Skeletal muscle tissue (tissue), 4 donors: ENCODE data around the gene ATXN1. TPM values are rescaled to one million over a fixed set of nuclear protein-coding genes. Genes with fewer than 3 reads are reported as not detected.

Source experiments
- H3K27ac ChIP-seq: one replicate; pipeline ENCODE4 v1.7.0; 2013; ENCODE audit warnings: mild to moderate bottlenecking, low read depth, low read length, inconsistent platforms
- H3K27me3 ChIP-seq, 3 donors: one replicate each; pipeline ENCODE4 v1.7.0; 2013; ENCODE audit warnings: low read length in 3 of 3; ENCODE audit not compliant: control insufficient read depth in 3 of 3, insufficient read depth in 3 of 3
- H3K36me3 ChIP-seq, 3 donors: one replicate each; pipeline ENCODE4 v1.7.0; 2013; ENCODE audit warnings: low read length in 3 of 3; ENCODE audit not compliant: control insufficient read depth in 3 of 3, insufficient read depth in 3 of 3
- H3K4me1 ChIP-seq, 3 donors: one replicate each; pipeline ENCODE4 v1.7.0; 2013; ENCODE audit warnings: low read length in 3 of 3, mild to moderate bottlenecking in 3 of 3; ENCODE audit not compliant: control insufficient read depth in 3 of 3, insufficient read depth in 3 of 3
- H3K4me3 ChIP-seq, 3 donors: one replicate each; pipeline ENCODE4 v1.7.0; 2013; ENCODE audit warnings: low read length in 3 of 3
- H3K9ac ChIP-seq, 3 donors: one replicate each; pipeline ENCODE4 v1.7.0; 2013; ENCODE audit warnings: low read length in 3 of 3, mild to moderate bottlenecking in 3 of 3, moderate library complexity in 2 of 3, low read depth in 1 of 3
- H3K9me3 ChIP-seq, 3 donors: one replicate each; pipeline ENCODE4 v1.7.0; 2013; ENCODE audit warnings: low read length in 3 of 3; ENCODE audit not compliant: control insufficient read depth in 3 of 3
- total RNA-seq: library from RNA; depleted of rRNA; stranded (reverse); fragments of >200 nt; gene quantifications from one replicate; pipeline ENCODE4 v1.2.3, GENCODE V29; 2014
- donor health status: Osteomylitis.

Gene ATXN1
- total RNA-seq, 1 donor from 2014 or later, result 30.8 TPM

DNA sequence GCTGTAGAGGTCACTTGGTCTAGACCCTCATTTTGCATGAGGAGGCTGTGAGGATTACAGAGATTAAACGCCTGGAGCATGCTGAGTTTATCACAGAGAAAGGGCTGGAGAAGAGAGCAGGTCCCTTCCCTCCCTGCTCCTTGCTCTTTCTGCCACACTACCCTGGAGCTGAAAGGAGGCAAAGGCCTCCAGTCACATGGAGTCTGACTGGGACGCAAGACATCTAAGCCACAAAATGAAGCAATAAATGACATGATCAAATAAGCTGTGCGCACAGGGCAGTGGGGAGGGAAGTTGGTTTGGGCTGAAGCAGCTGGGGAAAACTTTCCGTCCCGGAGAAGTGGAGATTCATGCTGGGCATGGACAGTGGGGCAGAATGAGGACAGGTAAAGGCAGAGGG is 33.3 kb downstream of the ATXN1 start:
- H3K9ac ChIP-seq, result no peak overlapping the region
- no peaks in the 10 kb centered on the region for H3K36me3 ChIP-seq
- H3K27me3 ChIP-seq, result no peaks in the 10 kb centered on the region
- no peaks in the 10 kb centered on the region for H3K9me3 ChIP-seq
- no peak overlapping the region for H3K4me3 ChIP-seq
- no peak overlapping the region for H3K27ac ChIP-seq
- peaks cover 17 to 43% (median 19%) of the 10 kb centered on the region in 3 donors for H3K4me1 ChIP-seq

DNA sequence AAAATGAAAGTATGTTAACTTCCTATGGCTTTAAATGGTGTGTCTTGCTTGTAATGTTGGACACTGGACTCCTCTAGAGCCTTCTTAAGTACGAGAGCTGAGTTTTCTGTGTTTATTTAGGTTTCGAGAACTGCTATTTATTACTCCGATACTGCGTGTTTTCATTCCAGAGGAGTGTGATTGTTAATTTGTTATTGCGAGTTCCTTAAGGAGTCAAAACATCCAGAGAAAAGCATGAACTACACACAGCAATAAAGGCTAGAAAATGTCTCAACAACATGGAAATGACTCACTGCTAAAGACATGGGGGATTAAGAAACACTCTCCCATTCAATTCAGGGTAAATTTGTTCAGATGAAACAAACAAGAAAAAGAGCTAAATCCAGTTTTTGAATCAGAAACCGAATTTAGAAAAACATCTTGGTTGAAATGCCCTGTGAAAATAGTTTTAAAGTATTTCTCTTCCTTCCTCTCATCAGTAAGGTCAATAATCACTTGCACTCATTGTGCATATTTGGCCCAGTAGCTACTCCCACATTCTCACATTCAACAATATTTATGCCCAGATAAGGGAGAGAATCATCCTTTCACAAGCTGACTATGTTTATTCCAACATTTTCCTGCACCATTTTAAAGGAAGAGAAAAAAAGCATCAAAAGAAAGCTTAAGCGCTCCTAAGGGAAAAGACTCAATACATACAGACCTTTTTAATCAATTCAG is 36.0 kb downstream of the ATXN1 start:
- peak overlapping the region; percentile 37 for H3K27ac ChIP-seq
- H3K9ac ChIP-seq, result peak overlapping the region in 1 of 3 donors; percentile 15
- H3K27me3 ChIP-seq, result no peaks in the 10 kb centered on the region
- H3K4me1 ChIP-seq, result peaks cover 14 to 35% (median 22%) of the 10 kb centered on the region in 3 donors
- no peaks in the 10 kb centered on the region for H3K9me3 ChIP-seq
- H3K36me3 ChIP-seq, result no peaks in the 10 kb centered on the region
- H3K4me3 ChIP-seq, result no peak overlapping the region

DNA sequence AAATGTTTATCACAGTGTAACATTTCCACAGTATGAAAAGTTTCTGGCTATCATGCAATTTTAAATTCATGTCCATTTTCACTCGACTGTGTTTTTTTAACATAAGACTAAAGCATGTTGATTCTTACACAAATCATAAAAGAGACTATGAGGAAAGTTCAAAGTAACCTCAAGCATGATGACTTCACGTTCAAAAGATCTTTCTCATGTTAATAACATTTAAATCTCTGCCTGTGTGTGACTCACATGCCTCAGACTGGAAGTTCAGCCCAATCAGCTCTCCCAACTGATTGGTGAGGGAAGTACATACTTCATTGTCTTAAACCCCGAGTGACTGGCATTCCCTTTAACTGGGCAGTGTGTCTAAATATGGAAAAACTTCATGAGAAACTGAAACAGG is 37.4 kb downstream of the ATXN1 start:
- H3K4me1 ChIP-seq, result peaks cover 19 to 35% (median 22%) of the 10 kb centered on the region in 3 donors
- H3K9me3 ChIP-seq, result no peaks in the 10 kb centered on the region
- H3K27ac ChIP-seq, result no peak overlapping the region
- no peaks in the 10 kb centered on the region for H3K36me3 ChIP-seq
- no peak overlapping the region for H3K9ac ChIP-seq
- H3K4me3 ChIP-seq, result no peak overlapping the region
- H3K27me3 ChIP-seq, result no peaks in the 10 kb centered on the region

DNA sequence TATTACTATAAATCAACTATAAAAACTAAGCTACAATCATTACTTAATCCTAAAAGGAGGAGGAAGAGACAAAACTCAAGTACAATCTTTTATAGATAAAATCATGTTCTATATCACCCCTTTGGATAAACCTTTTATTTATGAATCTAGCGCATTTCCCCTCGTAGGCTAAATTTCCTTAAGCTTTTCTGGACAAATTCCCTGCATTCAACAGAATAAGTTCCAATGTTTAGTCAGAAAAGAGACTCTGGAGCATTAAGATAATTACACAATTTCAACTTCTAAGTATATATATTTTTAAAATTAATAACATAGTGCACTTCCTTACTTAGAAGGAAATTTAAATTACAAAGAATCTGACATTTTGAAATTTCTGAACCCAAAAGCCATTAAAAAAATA is 37.9 kb downstream of the ATXN1 start:
- Histone ChIP-seq H3K27me3 (no peaks in the 10 kb centered on the region), H3K4me1 (peaks cover 21 to 37% (median 25%) of the 10 kb centered on the region in 3 donors), H3K9ac (no peak overlapping the region), H3K4me3 (no peak overlapping the region), H3K9me3 (no peaks in the 10 kb centered on the region), H3K27ac (no peak overlapping the region), H3K36me3 (no peaks in the 10 kb centered on the region)

DNA sequence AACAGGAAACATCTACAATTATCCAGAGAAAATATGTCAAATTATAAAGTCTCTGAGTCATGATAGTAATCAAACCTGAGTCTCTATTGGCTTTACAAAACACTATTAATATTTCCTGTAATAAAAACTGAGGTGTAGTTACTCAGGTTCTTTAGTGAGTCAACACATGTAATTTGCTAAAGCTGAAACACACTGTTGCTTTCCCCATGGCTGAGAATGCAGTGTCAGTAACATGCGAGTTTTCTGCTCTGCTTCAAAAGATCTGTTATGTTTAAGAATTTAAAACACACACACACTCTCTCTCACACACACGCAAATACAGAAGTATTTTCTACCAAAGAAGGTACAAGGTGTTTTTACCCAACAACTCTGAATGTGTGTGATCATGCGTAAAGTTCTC is 38.6 kb downstream of the ATXN1 start:
- Histone ChIP-seq H3K9me3 (no peaks in the 10 kb centered on the region), H3K36me3 (no peaks in the 10 kb centered on the region), H3K27ac (no peak overlapping the region), H3K9ac (no peak overlapping the region), H3K4me3 (no peak overlapping the region), H3K4me1 (peaks cover 29 to 37% (median 31%) of the 10 kb centered on the region in 3 donors), H3K27me3 (no peaks in the 10 kb centered on the region)

DNA sequence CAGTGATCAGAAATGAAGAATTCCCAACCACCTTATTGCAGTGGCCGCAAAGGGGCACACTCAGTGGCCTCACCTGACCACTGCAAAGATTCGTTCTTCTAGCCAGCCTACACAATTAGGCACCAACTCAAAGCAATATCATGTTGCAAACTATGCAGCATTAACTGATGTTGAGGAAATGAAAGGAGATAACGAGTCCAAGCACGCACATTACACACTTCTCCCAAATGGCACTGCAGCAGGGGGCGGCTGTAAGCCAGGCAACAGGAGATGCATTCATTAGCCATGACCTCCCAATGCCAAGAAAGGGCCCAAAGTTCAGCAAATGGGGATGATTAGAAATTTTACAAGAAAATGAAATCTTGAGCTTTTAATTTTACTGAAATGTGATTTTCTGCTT is 39.3 kb downstream of the ATXN1 start:
- peaks cover 31 to 43% (median 35%) of the 10 kb centered on the region in 3 donors for H3K4me1 ChIP-seq
- no peak overlapping the region for H3K4me3 ChIP-seq
- H3K36me3 ChIP-seq, result no peaks in the 10 kb centered on the region
- H3K27ac ChIP-seq, result no peak overlapping the region
- H3K27me3 ChIP-seq, result no peaks in the 10 kb centered on the region
- H3K9ac ChIP-seq, result no peak overlapping the region
- no peaks in the 10 kb centered on the region for H3K9me3 ChIP-seq

DNA sequence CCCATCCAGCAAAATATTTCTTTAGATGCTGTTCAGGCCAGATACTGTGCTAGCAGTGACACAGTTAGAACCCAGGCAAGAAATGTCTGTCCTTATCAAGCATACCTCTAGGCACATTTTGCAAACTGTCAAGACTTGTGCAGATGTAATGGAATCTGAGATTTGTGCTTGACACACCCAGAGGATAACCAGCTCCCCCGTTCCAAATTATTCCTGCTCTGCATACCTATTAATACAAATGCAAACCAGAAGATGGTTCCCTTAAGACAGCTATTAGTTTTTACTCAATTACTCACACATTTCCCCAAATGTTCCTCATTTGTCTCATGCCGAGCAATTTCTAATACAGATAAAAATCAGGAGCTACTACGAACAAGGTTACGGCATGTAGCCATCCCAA is 40.4 kb downstream of the ATXN1 start:
- Histone ChIP-seq H3K9ac (no peak overlapping the region), H3K27me3 (no peaks in the 10 kb centered on the region), H3K4me1 (peaks cover 31 to 45% (median 35%) of the 10 kb centered on the region in 3 donors), H3K4me3 (no peak overlapping the region), H3K36me3 (no peaks in the 10 kb centered on the region), H3K9me3 (no peaks in the 10 kb centered on the region), H3K27ac (no peak overlapping the region)

DNA sequence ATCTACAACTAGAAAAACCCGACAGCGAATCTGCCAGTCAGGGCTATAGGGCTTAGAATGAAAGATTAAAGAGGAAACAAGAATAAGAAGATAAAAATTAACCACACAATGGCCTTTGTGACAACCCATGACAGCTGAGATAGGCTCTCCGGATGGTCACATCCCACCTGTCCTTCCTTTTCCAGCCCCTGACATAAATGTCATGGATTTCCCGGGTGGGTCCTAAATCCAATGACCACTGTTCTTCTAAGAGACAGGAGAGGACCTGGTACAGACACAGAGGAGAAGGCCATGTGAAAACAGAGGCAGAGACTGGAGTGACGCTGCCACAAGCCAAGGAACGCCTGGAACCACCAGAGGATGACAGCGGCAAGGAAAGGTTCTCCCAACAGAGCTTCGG is 41.8 kb downstream of the ATXN1 start:
- Histone ChIP-seq H3K27me3 (no peaks in the 10 kb centered on the region), H3K36me3 (no peaks in the 10 kb centered on the region), H3K4me3 (no peak overlapping the region), H3K9ac (no peak overlapping the region), H3K4me1 (peaks cover 28 to 35% (median 33%) of the 10 kb centered on the region in 3 donors), H3K27ac (no peak overlapping the region), H3K9me3 (no peaks in the 10 kb centered on the region)

DNA sequence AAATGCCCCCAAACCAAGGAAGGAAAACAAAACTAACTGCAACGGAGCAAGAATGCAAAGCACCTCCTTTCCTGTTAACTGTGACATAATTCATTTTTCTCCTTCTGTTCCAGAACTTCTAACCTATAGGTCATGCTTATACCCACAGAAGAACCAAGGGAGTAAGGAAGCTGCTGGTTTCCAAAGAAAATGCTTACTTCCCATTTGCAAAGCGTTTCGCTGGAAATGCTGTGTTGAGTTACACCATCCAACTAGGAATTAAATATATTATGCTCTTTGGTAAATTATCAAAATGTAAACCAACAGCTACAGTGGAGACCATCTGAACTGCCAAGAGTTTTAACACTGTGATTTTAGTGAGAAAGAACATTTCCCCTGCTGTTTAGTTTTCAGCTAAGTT is 42.9 kb downstream of the ATXN1 start:
- no peaks in the 10 kb centered on the region for H3K9me3 ChIP-seq
- no peak overlapping the region for H3K4me3 ChIP-seq
- no peaks in the 10 kb centered on the region for H3K27me3 ChIP-seq
- no peak overlapping the region for H3K9ac ChIP-seq
- peaks cover 25 to 31% (median 29%) of the 10 kb centered on the region in 3 donors for H3K4me1 ChIP-seq
- no peaks in the 10 kb centered on the region for H3K36me3 ChIP-seq
- no peak overlapping the region for H3K27ac ChIP-seq

DNA sequence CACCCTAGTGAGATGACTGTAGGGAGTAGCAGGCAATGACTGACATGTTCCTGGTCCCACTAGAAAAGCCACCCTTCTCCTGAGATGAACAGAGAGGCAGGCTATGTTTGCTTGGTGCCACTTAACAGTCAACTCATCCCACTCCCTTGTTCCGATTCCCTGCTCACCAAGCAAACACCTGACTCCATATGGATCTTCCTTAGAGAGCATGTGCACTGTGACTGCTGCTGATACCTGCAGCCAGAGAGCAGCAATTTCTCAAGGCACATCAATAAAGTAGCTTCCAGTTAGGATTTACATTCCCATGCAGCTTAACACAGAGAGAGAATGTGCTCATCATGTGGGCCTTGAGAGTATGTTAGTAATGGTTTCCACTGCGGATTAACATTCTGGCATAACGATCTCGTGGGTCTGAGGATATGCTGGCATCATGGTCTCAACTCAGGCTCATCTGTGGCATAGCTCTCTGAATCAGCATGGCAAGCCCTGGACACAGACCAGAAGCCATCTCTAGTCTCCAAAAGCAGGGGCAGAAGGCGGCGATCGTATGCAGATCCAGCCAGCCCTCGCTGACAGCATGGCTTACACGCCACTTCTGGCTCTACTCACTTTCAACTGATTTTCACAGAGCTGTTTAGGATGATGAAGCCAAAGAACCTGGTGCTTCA is 43.9 kb downstream of the ATXN1 start:
- Histone ChIP-seq H3K9ac (peak overlapping the region in 1 of 3 donors; percentile 46), H3K4me3 (peak overlapping the region in 1 of 3 donors; percentile 6), H3K27ac (peak overlapping the region; percentile 32), H3K36me3 (no peaks in the 10 kb centered on the region), H3K9me3 (no peaks in the 10 kb centered on the region), H3K27me3 (no peaks in the 10 kb centered on the region), H3K4me1 (peaks cover 24 to 40% (median 38%) of the 10 kb centered on the region in 3 donors)
